ENCODE results near the gene ZNF382.

The ZNF382 gene

DNA sequence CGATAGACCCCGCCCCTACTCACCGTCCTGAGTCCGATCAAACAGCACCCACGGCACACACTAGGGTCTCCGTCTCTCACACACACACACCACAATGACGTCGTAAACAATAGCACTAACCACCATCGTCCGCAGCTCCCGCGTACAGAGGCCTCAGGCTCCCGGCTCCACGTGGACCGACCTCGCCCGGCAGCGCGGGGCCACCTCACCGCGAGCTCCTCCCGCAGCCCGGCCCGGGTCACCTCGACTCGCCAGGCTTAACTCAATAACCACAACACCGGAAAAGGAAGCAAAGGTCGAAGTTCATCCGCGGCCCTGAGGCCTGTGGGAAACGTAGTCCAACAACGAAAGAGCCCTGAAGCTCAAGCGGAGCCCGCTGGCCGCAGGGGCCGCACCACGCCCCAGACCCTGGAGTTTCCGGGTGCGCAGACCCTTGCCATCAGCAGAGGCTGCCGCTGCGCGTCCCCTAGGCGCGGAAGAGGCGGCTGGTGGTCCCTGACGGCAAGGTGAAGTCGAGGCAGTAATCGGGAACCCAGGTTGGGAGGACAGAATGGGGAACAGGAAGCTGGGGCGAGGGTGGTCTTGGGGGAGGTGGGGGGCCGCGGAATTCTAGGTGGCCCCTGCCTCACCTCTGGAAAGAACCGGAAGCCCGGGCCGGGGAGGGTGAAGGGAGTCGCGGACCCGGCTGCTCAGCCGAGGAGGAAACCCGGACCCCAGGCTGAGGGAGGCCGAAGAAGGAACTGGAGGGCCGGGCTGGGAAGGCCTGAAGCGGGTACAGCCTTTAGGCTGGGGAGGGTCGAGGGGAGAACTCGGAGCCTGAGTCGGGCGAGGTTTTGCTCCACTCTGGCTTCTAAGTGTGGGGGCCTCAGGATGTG lies 31.9 kb upstream of the ZNF382 start, which contains the start of gene ZNF529 (continued):
- TF ChIP-seq PRDM2 (tag by site-specific recombination; IDR thresholded peaks at IDR 0.05; ENCODE audit: borderline replicate concordance) (no peak), ZNF423 (tag by site-specific recombination; IDR thresholded peaks at IDR 0.05) (no peak), ZNF843 (tag by site-specific recombination; IDR thresholded peaks at IDR 0.05) (peak; percentile 95), ZNF571 (tag by site-specific recombination; IDR thresholded peaks at IDR 0.05) (no peak), ZNF23 (tag by site-specific recombination; IDR thresholded peaks at IDR 0.05; ENCODE audit: borderline replicate concordance) (0 out of 2 replicates have a peak, but pooled peaks have one; percentile 42), ZNF530 (tag by site-specific recombination; IDR thresholded peaks at IDR 0.05; ENCODE audit: low read depth) (no peak), ZNF529 (tag by site-specific recombination; IDR thresholded peaks at IDR 0.05; ENCODE audit: insufficient replicate concordance) (no peak), GLI4 (tag by site-specific recombination; IDR thresholded peaks at IDR 0.05) (no peak), ZNF791 (tag by site-specific recombination; IDR thresholded peaks at IDR 0.05) (0 out of 2 replicates have a peak, but pooled peaks have one; percentile 32), ZNF488 (tag by site-specific recombination; IDR thresholded peaks at IDR 0.05) (no peak), ZSCAN5A (tag by site-specific recombination; IDR thresholded peaks at IDR 0.05) (peak; percentile 94), ZNF394 (tag by site-specific recombination; IDR thresholded peaks at IDR 0.05; ENCODE audit: borderline replicate concordance) (peak; percentile 79; the same call in 1 of the 2 replicates), ZNF585B (tag by site-specific recombination; IDR thresholded peaks at IDR 0.05) (peak; percentile 81), ZNF560 (tag by site-specific recombination; IDR thresholded peaks at IDR 0.05; ENCODE audit: borderline replicate concordance) (no peak), HIC1 (tag by site-specific recombination; IDR thresholded peaks at IDR 0.05) (no peak)
- TF ChIP-seq, protein P1, sequence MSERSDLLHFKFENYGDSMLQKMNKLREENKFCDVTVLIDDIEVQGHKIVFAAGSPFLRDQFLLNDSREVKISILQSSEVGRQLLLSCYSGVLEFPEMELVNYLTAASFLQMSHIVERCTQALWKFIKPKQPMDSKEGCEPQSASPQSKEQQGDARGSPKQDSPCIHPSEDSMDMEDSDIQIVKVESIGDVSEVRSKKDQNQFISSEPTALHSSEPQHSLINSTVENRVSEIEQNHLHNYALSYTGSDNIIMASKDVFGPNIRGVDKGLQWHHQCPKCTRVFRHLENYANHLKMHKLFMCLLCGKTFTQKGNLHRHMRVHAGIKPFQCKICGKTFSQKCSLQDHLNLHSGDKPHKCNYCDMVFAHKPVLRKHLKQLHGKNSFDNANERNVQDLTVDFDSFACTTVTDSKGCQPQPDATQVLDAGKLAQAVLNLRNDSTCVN (tag by site-specific recombination; optimal IDR thresholded peaks at IDR 0.05), result peak; percentile 84
- TF ChIP-seq, protein P2, sequence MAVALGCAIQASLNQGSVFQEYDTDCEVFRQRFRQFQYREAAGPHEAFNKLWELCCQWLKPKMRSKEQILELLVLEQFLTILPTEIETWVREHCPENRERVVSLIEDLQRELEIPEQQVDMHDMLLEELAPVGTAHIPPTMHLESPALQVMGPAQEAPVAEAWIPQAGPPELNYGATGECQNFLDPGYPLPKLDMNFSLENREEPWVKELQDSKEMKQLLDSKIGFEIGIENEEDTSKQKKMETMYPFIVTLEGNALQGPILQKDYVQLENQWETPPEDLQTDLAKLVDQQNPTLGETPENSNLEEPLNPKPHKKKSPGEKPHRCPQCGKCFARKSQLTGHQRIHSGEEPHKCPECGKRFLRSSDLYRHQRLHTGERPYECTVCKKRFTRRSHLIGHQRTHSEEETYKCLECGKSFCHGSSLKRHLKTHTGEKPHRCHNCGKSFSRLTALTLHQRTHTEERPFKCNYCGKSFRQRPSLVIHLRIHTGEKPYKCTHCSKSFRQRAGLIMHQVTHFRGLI (tag by site-specific recombination; IDR thresholded peaks at IDR 0.05), result peak; percentile 65; the same call in 1 of the 2 replicates
- TF ChIP-seq, protein P3, sequence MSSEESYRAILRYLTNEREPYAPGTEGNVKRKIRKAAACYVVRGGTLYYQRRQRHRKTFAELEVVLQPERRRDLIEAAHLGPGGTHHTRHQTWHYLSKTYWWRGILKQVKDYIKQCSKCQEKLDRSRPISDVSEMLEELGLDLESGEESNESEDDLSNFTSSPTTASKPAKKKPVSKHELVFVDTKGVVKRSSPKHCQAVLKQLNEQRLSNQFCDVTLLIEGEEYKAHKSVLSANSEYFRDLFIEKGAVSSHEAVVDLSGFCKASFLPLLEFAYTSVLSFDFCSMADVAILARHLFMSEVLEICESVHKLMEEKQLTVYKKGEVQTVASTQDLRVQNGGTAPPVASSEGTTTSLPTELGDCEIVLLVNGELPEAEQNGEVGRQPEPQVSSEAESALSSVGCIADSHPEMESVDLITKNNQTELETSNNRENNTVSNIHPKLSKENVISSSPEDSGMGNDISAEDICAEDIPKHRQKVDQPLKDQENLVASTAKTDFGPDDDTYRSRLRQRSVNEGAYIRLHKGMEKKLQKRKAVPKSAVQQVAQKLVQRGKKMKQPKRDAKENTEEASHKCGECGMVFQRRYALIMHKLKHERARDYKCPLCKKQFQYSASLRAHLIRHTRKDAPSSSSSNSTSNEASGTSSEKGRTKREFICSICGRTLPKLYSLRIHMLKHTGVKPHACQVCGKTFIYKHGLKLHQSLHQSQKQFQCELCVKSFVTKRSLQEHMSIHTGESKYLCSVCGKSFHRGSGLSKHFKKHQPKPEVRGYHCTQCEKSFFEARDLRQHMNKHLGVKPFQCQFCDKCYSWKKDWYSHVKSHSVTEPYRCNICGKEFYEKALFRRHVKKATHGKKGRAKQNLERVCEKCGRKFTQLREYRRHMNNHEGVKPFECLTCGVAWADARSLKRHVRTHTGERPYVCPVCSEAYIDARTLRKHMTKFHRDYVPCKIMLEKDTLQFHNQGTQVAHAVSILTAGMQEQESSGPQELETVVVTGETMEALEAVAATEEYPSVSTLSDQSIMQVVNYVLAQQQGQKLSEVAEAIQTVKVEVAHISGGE (tag by site-specific recombination; conservative IDR thresholded peaks at IDR 0.05; ENCODE audit: low read depth), result peak; percentile 94
- TF ChIP-seq, protein P4, sequence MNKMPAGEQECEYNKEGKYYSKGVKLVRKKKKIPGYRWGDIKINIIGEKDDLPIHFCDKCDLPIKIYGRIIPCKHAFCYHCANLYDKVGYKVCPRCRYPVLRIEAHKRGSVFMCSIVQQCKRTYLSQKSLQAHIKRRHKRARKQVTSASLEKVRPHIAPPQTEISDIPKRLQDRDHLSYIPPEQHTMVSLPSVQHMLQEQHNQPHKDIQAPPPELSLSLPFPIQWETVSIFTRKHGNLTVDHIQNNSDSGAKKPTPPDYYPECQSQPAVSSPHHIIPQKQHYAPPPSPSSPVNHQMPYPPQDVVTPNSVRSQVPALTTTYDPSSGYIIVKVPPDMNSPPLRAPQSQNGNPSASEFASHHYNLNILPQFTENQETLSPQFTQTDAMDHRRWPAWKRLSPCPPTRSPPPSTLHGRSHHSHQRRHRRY (tag by site-specific recombination; IDR thresholded peaks at IDR 0.05), result no peak

Measured in HEK293 (cell line).